Activated effector memory CD4-positive, alpha-beta T cell treated with Interleukin-2 at 50 U/mL for 16 hours (primary cell): ENCODE data around the gene B4GALT2.

Experiments
- DNase-seq: peaks from one replicate; pipeline ENCODE4 v3.0.0-alpha.2; 2020

Gene B4GALT2

GRCh38 chr1:43990271-43991199 lies 11.5 kb downstream of the B4GALT2 start:
- no peak for DNase-seq

- no peak for DNase-seq
Measured at GRCh38 chr1:43991200-43991475, 12.1 kb downstream of the B4GALT2 start.

GRCh38 chr1:43991476-43992231 lies 12.6 kb downstream of the B4GALT2 start, which contains the start of gene CCDC24:
Gene CCDC24 (plus strand): TSS chr1:43991599. CDS start chr1:43991879, 280 bp downstream.
- peak; percentile 68 for DNase-seq

GRCh38 chr1:43992232-43992995 lies 13.4 kb downstream of the B4GALT2 start:
- no peak for DNase-seq

- no peak for DNase-seq
Measured at GRCh38 chr1:43993206-43993914, 14.3 kb downstream of the B4GALT2 start.

- DNase-seq: no peak
Measured at GRCh38 chr1:43994071-43994470, 15.1 kb downstream of the B4GALT2 start.

- DNase-seq: no peak
Measured at GRCh38 chr1:43994794-43995790, 16.1 kb downstream of the B4GALT2 start.

GRCh38 chr1:43995984-43996732 lies 17.1 kb downstream of the B4GALT2 start:
- no peak for DNase-seq

- no peak for DNase-seq
Measured at GRCh38 chr1:43996733-43997115, 17.7 kb downstream of the B4GALT2 start.

GRCh38 chr1:43997295-43997999 lies 18.4 kb downstream of the B4GALT2 start:
- DNase-seq: no peak

GRCh38 chr1:43998000-43998378 lies 19.0 kb downstream of the B4GALT2 start:
- DNase-seq: no peak

- DNase-seq: no peak
Measured at GRCh38 chr1:43999455-43999854, 20.4 kb downstream of the B4GALT2 start.

GRCh38 chr1:44000122-44000665 lies 21.2 kb downstream of the B4GALT2 start:
- DNase-seq: no peak

GRCh38 chr1:44002165-44002564 lies 23.2 kb downstream of the B4GALT2 start:
- no peak for DNase-seq

GRCh38 chr1:44002606-44003157 lies 23.7 kb downstream of the B4GALT2 start:
- no peak for DNase-seq

GRCh38 chr1:44008259-44008658 lies 29.2 kb downstream of the B4GALT2 start:
- DNase-seq: no peak

GRCh38 chr1:44010935-44011471 lies 32.0 kb downstream of the B4GALT2 start:
- no peak for DNase-seq

GRCh38 chr1:44012404-44012803 lies 33.4 kb downstream of the B4GALT2 start:
- no peak for DNase-seq
